ENCODE measurements around the gene CRB1.
"Not testable (repeated sequence)": the region's sequence is repeated elsewhere in the genome, so short reads cannot be mapped to it uniquely, and the experiment has no call there.

CRB1 gene

DNA sequence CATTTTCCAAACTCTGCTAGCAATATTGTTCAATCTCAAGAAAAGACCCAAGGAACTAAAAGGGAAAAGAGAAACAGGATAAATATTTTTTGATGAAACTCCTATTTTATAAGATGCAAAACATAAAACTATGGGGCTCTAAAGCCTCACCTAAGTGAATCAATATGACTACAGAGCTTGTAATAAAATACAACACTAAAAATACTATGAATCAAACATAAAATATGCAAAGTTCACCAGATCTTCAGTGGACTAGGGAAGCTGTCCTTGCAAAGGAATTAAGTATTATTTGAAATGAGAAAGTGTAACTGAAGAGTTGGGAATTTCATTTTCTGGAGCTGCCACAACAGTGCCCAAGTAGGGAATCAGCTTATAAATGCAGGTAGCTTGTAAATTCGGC lies 124.5 kb downstream of the CRB1 start:
- H3K36me3 ChIP-seq (ENCODE audit: control insufficient read depth, insufficient read depth, low read length), result no peaks in the 10 kb centered on the region
- no peak overlapping the region for H3K4me3 ChIP-seq (ENCODE audit: insufficient read depth, low read depth, low read length)
- H3K9me3 ChIP-seq (ENCODE audit: control insufficient read depth, low read length), result no peaks in the 10 kb centered on the region
- WGBS, 2 experiments, result 87 to 91% methylated on average over 1 of the region's 1 CpG
- no peaks in the 10 kb centered on the region for H3K4me1 ChIP-seq (ENCODE audit: control insufficient read depth, insufficient read depth, low read length)
- no peak overlapping the region for H3K27ac ChIP-seq (ENCODE audit: insufficient read depth, low read depth, low read length, poor library complexity, severe bottlenecking)
- no peaks in the 10 kb centered on the region for H3K27me3 ChIP-seq (ENCODE audit: control insufficient read depth, insufficient read depth, low read length, poor library complexity, severe bottlenecking)

DNA sequence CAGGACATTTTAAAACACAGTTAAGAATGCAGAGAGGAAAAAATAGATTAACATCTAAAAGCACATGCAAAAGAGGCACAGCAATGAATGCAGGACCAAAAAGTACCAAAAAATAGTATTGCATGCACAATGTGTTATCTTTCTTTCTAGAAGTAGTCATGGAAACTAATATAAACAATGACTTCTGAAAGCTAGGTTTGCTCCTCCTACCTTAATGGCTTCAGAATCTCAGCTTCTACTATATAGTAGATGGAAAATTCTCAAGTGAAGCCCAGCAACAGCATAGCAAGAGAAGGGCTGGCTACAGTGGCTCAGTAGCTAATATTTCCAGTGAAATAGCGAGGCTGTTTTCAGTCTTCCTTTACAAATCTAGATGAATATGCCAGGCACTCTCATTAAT lies 125.1 kb downstream of the CRB1 start:
- Histone ChIP-seq H3K4me1 (ENCODE audit: control insufficient read depth, insufficient read depth, low read length) (no peaks in the 10 kb centered on the region), H3K4me3 (ENCODE audit: insufficient read depth, low read depth, low read length) (no peak overlapping the region), H3K27ac (ENCODE audit: insufficient read depth, low read depth, low read length, poor library complexity, severe bottlenecking) (no peak overlapping the region), H3K36me3 (ENCODE audit: control insufficient read depth, insufficient read depth, low read length) (no peaks in the 10 kb centered on the region), H3K27me3 (ENCODE audit: control insufficient read depth, insufficient read depth, low read length, poor library complexity, severe bottlenecking) (no peaks in the 10 kb centered on the region), H3K9me3 (ENCODE audit: control insufficient read depth, low read length) (no peaks in the 10 kb centered on the region)
- 83 to 100% methylated on average over 1 of the region's 1 CpG for WGBS, 2 experiments

DNA sequence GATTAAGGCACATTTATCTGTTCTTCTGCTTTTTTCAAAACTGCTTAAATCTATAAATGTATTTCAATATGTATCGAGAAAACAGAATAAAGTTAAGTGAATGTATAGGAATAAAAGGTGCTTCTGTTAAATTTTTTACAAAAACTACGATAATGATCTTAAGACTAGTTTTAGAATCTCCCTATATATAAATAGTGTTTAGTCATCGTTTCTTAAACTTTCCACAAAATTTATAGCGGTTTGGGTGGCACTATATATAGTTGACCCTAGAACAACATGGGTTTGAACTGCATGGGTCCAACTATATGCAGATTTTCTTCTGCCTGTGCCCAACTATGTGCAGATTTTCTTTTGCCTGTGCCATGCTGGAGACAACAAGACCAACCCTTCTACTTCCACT lies 125.7 kb downstream of the CRB1 start:
- Histone ChIP-seq H3K27ac (ENCODE audit: insufficient read depth, low read depth, low read length, poor library complexity, severe bottlenecking) (no peak overlapping the region), H3K36me3 (ENCODE audit: control insufficient read depth, insufficient read depth, low read length) (no peaks in the 10 kb centered on the region), H3K9me3 (ENCODE audit: control insufficient read depth, low read length) (no peaks in the 10 kb centered on the region), H3K4me1 (ENCODE audit: control insufficient read depth, insufficient read depth, low read length) (no peaks in the 10 kb centered on the region), H3K4me3 (ENCODE audit: insufficient read depth, low read depth, low read length) (no peak overlapping the region), H3K27me3 (ENCODE audit: control insufficient read depth, insufficient read depth, low read length, poor library complexity, severe bottlenecking) (no peaks in the 10 kb centered on the region)
- 88 to 96% methylated on average over 2 to 3 of the region's 4 CpGs for WGBS, 2 experiments

DNA sequence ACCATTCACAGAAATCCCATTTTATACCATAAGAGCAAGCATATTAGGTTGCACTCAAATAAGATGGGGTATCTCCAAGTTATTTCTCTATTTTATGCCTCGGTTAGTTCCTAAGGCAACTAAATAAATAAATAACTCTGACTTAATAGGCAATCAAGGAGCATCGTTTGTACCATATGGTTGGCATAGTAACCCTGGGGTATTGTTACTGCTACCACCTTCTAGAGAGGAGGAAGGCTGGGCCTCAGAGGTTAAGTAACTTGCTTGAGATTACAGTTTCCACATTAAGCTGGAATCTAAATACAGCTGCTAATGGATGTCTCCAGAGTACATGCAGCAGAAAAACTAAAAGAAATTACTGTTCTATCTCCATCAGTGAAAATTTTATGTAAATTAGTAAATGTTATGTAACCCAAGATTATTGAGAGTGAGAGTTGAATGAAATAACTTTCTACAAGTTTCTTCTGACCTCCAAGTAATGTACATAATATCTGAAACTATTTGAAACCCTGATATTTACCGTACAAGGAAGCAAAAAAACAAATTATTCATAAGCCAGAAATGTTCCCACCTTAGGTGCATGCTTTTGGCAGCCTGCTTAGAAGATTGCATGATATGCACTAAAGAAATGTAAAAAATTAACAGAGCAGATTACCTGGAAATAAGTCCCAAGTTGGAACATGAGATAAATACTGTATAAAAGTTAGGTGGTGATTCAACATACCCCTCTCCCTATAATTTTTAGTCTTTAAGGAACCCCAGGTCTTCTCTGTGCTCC lies 127.0 kb downstream of the CRB1 start:
- 82 to 89% methylated on average over 2 to 3 of the region's 3 CpGs for WGBS, 2 experiments
- H3K27ac ChIP-seq (ENCODE audit: insufficient read depth, low read depth, low read length, poor library complexity, severe bottlenecking), result no peak overlapping the region
- no peaks in the 10 kb centered on the region for H3K36me3 ChIP-seq (ENCODE audit: control insufficient read depth, insufficient read depth, low read length)
- no peaks in the 10 kb centered on the region for H3K4me1 ChIP-seq (ENCODE audit: control insufficient read depth, insufficient read depth, low read length)
- no peaks in the 10 kb centered on the region for H3K9me3 ChIP-seq (ENCODE audit: control insufficient read depth, low read length)
- no peaks in the 10 kb centered on the region for H3K27me3 ChIP-seq (ENCODE audit: control insufficient read depth, insufficient read depth, low read length, poor library complexity, severe bottlenecking)
- H3K4me3 ChIP-seq (ENCODE audit: insufficient read depth, low read depth, low read length), result no peak overlapping the region

DNA sequence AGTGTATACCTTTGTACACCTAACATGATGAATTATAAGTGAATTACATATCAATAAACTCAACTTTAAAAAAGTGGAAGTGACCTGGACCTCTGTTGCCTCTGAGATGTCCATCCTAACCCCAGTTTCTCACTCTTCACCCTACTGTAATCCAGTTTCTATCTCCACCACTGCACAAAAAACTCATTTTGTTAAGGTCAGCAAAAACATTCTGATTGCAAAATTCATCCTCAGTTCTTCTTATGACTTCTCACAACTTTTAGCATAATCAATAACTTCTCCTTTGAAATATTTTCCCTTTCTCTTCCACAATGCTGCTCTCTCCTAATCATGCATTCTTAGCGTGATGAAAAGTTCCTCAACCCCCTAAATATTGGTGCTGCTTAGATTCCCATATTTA lies 129.8 kb downstream of the CRB1 start:
- WGBS, 2 experiments, result 85 to 100% methylated on average over 1 of the region's 1 CpG
- Histone ChIP-seq H3K4me1 (ENCODE audit: control insufficient read depth, insufficient read depth, low read length) (no peaks in the 10 kb centered on the region), H3K27me3 (ENCODE audit: control insufficient read depth, insufficient read depth, low read length, poor library complexity, severe bottlenecking) (no peaks in the 10 kb centered on the region), H3K27ac (ENCODE audit: insufficient read depth, low read depth, low read length, poor library complexity, severe bottlenecking) (no peak overlapping the region), H3K36me3 (ENCODE audit: control insufficient read depth, insufficient read depth, low read length) (no peaks in the 10 kb centered on the region), H3K4me3 (ENCODE audit: insufficient read depth, low read depth, low read length) (no peak overlapping the region), H3K9me3 (ENCODE audit: control insufficient read depth, low read length) (no peaks in the 10 kb centered on the region)

DNA sequence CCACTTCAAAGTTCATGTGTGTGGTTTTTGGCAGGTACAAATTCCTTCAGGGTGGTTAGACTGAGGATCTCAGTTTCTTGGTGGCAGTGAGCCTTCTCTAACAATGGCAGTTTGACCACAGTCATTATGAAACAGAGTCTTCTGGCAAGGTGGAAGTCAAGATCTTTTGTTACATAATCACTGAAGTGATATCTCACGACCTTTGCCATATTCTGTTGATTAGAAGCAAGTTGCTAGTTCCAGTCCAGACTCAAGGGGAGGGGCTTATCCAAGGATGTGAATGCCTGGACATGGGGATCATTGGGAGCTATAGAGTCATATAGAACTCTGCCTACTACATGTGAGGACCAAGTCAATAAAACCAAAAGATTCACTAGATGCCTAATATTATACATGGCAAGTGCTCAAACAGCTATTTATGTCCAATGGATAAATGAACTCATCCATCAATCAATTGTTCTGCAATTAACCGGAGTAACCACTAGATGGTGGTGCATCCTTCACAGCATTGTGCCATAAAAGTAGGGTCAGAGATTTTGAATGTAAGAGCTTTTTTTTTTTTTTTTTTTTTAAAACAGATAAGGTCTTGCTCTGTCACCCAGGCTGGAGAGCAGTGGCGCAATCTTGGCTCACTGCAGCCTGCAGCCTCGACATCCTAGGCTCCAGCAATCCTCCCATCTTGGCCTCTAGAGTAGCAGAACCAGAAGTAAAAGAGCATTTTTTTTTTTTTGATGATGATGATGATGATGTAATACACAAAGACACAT lies 131.9 kb downstream of the CRB1 start:
- no peaks in the 10 kb centered on the region for H3K9me3 ChIP-seq (ENCODE audit: control insufficient read depth, low read length)
- no peaks in the 10 kb centered on the region for H3K36me3 ChIP-seq (ENCODE audit: control insufficient read depth, insufficient read depth, low read length)
- no peak overlapping the region for H3K27ac ChIP-seq (ENCODE audit: insufficient read depth, low read depth, low read length, poor library complexity, severe bottlenecking)
- no peaks in the 10 kb centered on the region for H3K27me3 ChIP-seq (ENCODE audit: control insufficient read depth, insufficient read depth, low read length, poor library complexity, severe bottlenecking)
- H3K4me1 ChIP-seq (ENCODE audit: control insufficient read depth, insufficient read depth, low read length), result no peaks in the 10 kb centered on the region
- WGBS, 2 experiments, result 29 to 35% methylated on average over 4 of the region's 4 CpGs
- no peak overlapping the region for H3K4me3 ChIP-seq (ENCODE audit: insufficient read depth, low read depth, low read length)

DNA sequence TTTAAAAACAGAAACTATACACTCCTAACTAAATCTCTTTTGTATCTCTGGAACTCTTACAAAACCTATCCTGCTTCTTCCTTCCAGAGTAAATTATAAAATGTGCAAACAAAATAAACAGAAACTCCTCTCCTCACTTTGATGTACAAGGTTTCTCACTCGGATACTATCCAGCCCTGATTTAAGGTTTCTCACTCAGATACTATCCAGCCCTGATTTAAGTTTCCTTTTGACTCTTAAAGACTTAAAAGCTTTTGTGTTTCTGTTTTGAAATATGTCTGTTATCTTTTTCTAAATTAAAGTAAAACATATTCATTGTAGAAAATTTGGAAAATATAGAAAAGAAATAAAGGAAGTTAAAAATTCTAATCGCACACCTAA lies 132.5 kb downstream of the CRB1 start:
- Histone ChIP-seq H3K27ac (ENCODE audit: insufficient read depth, low read depth, low read length, poor library complexity, severe bottlenecking) (no peak overlapping the region), H3K4me1 (ENCODE audit: control insufficient read depth, insufficient read depth, low read length) (no peaks in the 10 kb centered on the region), H3K36me3 (ENCODE audit: control insufficient read depth, insufficient read depth, low read length) (no peaks in the 10 kb centered on the region), H3K27me3 (ENCODE audit: control insufficient read depth, insufficient read depth, low read length, poor library complexity, severe bottlenecking) (no peaks in the 10 kb centered on the region), H3K9me3 (ENCODE audit: control insufficient read depth, low read length) (no peaks in the 10 kb centered on the region), H3K4me3 (ENCODE audit: insufficient read depth, low read depth, low read length) (no peak overlapping the region)
- 87 to 89% methylated on average over 1 to 2 of the region's 2 CpGs for whole genome bisulfite sequencing, 2 experiments

DNA sequence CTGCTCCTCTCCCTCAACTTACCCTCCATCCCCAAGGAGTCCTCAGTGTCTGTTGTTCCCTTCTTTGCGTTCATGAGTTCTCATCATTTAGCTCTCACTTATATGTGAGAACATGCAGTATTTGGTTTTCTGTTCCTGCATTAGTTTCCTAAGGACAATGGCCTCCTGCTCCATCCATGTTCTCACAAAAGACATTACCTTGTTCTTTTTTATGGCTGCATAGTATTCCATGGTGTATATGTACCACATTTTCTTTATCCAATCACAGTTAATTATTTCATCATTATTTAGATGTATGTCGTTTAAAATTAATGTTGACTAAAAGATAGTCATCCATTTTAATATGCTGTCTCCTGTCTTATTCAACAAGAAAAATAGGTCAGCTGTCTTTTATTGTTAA lies 134.1 kb downstream of the CRB1 start:
- H3K27me3 ChIP-seq (ENCODE audit: control insufficient read depth, insufficient read depth, low read length, poor library complexity, severe bottlenecking), result no peaks in the 10 kb centered on the region
- H3K4me3 ChIP-seq (ENCODE audit: insufficient read depth, low read depth, low read length), result no peak overlapping the region
- no peaks in the 10 kb centered on the region for H3K36me3 ChIP-seq (ENCODE audit: control insufficient read depth, insufficient read depth, low read length)
- no peaks in the 10 kb centered on the region for H3K4me1 ChIP-seq (ENCODE audit: control insufficient read depth, insufficient read depth, low read length)
- no peaks in the 10 kb centered on the region for H3K9me3 ChIP-seq (ENCODE audit: control insufficient read depth, low read length)
- WGBS, 2 experiments, result 81 to 100% methylated on average over 1 to 2 of the region's 2 CpGs
- H3K27ac ChIP-seq (ENCODE audit: insufficient read depth, low read depth, low read length, poor library complexity, severe bottlenecking), result no peak overlapping the region

DNA sequence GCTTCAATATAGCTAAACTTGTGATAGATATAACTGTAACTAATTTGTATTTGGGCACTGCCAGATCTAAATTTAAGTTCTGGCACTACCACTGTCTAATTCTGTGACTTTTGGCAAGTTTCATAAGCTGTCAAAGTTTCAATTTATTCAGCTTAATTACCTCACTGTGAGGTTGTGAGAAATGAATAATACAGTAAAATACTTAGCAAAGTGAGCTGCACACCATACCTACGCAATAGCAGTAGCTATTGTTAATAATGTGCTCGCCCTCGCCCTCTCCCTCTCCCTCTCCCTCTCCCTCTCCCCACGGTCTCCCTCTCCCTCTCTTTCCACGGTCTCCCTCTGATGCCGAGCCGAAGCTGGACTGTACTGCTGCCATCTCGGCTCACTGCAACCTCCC lies 136.7 kb downstream of the CRB1 start:
- not testable (repeated sequence) for H3K27me3 ChIP-seq (ENCODE audit: control insufficient read depth, insufficient read depth, low read length, poor library complexity, severe bottlenecking); H3K4me3 ChIP-seq (ENCODE audit: insufficient read depth, low read depth, low read length); H3K9me3 ChIP-seq (ENCODE audit: control insufficient read depth, low read length); H3K36me3 ChIP-seq (ENCODE audit: control insufficient read depth, insufficient read depth, low read length); H3K4me1 ChIP-seq (ENCODE audit: control insufficient read depth, insufficient read depth, low read length); H3K27ac ChIP-seq (ENCODE audit: insufficient read depth, low read depth, low read length, poor library complexity, severe bottlenecking)
- WGBS, 2 experiments, result 92 to 100% methylated on average over 2 to 3 of the region's 8 CpGs

DNA sequence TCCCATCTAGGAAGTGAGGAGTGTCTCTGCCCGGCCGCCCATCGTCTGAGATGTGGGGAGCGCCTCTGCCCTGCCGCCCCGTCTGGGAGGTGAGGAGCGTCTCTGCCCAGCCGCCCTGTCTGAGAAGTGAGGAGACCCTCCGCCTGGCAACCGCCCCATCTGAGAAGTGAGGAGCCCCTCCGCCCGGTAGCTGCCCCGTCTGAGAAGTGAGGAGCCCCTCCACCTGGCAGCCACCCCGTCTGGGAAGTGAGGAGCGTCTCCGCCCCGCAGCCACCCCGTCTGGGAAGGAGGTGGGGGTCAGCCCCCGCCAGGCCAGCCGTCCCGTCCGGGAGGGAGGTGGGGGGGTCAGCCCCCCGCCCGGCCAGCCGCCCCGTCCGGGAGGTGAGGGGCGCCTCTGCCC lies 137.6 kb downstream of the CRB1 start:
- H3K4me3 ChIP-seq (ENCODE audit: insufficient read depth, low read depth, low read length); H3K4me1 ChIP-seq (ENCODE audit: control insufficient read depth, insufficient read depth, low read length); H3K27ac ChIP-seq (ENCODE audit: insufficient read depth, low read depth, low read length, poor library complexity, severe bottlenecking); H3K36me3 ChIP-seq (ENCODE audit: control insufficient read depth, insufficient read depth, low read length); H3K27me3 ChIP-seq (ENCODE audit: control insufficient read depth, insufficient read depth, low read length, poor library complexity, severe bottlenecking); H3K9me3 ChIP-seq (ENCODE audit: control insufficient read depth, low read length): not testable (repeated sequence)
- WGBS, 2 experiments, result 95 to 96% methylated on average over 20 to 22 of the region's 28 CpGs
